Measurements from ENCODE around the gene MKRN2.

MKRN2 gene

DNA sequence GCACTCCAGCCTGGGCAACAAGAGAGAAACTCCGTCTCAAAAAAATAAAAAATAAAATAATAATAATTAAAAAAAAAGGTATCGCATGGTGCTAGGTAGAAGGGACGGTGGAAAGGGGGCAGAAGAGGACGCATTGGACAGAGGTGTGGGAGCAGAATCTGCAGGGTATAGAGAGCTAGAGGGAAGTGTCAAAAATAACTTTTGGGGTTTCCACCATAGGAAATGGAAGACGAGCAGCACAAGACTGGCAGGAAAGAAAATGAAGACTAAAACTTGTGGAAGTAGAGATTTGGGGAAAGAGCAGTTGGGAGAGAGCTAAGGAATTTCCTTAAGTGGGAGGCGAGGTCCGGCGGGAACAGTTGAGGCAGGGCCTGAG, 585 bp upstream of the MKRN2 start:
- no peak for DNase-seq

DNA sequence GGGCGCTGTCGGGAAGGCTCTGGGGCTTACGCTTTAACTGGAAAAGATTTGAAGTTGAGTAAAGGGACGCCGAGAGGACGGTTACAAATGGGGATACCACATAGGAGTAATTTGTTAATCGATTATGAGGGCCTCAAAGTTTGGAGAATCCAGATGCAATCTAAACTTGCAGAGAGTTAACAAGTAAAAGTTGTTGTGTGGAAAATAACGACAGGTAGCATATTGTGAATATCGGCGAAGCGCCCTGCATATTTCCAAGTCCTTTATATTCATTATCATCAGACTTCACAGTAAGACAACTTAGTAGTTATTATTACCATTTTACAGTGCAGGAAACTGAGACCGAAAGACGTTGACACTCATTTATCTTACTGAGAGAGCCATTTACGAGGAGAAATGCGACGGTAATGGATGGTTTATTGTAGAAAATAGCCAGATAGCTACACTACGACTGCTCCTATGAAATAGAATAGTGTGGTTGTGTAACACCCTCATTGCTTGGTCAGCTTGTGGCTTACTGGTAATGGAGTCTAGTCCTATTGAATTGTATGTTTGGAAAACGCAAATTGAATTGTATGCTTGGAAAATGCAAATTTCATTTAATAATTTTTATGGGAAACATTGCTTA, 700 bp downstream of the MKRN2 start:
- DNase-seq, result no peak

DNA sequence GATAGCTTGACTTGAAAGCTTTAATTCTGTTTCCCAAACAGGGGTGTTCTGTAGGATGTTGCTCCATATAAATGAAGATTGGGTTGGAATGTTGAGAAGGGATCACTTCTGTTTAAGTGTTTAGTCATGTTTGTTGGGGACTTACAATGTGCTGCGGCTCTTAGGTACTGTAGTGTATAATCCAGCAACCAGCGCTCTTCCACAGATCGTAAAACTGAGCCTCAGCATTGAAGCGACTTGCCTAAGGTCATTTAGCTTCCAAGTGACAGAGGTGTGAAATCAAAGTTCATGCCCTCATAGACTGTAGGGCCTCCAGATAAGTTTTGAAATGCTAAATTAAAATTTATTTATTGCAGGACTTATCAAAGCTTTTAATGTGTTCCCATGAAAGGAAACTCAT, 1.8 kb downstream of the MKRN2 start:
- DNase-seq, result no peak

GRCh38 chr3:12559520-12559919, 2.6 kb downstream of the MKRN2 start:
- DNase-seq, result no peak

DNA sequence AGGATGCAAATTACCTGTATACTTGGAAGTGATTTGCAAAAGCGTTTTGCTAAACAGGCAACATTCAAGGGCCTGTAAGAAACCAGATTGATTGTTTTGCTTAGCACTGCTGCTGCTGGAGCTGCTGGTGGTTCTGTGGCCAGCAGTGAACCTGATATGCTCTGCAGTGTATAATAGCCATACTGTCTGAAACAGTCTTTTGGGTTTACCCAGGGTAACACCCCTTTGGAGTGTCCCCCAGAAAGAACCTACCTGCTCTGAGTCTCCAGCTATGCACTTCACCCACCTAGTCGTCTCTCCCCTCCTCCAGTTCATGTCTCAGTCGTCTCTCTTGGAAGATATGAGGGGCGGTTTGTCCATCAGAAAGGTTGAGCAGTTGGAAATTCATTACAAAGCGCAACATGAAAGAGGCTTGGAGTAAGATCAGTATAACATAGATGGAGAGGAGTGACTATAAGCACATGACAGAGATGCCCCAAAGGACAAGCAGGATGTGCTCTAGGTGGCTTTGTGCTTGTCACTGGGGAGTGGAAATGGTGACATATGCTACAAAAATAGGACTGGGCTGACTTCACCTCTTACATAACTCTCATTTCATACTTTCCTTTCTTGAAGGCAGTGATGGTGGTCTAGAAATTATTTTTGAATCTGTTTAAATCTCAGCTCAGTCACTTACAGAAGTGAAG, 3.8 kb downstream of the MKRN2 start:
- no peak for DNase-seq

DNA sequence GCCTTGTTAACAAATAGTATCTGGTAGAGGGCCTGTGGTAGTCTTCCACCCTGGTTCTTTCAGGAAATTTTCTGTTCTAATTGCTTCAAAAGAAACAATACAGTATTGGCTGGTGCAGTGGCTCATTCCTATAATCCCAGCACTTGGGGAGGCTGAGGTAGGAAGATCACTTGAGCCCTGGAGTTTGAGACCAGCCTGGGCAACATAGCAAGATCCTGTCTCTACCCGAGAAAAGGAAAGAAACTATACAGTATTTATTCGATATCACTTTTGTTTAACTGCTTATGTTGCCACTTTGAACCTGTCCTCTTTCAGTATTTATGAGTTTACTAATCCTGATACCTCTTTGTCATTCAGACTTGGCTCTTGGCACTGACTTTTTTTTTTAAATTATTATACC, 4.5 kb downstream of the MKRN2 start:
- no peak for DNase-seq

DNA sequence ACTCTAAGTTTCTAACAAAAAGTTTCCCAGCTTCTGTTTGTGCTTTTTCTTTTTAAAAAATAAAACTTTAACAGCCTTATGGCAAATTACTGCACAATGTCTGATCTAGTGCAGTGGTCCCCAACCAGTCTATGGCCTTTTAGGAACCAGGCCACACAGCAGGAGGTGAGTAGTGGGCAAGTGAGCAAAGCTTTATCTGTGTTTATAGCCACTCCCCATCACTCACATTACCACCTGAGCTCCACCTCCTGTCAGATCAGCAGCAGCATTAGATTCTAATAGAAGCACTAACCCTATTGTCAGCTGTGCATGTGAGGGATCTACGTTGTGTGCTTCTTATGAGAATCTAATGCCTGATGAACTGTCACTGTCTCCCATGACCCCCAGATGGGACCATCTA, 5.6 kb downstream of the MKRN2 start:
- no peak for DNase-seq

GRCh38 chr3:12566976-12567375, 10.1 kb downstream of the MKRN2 start:
- no peak for DNase-seq

GRCh38 chr3:12568747-12569146, 11.9 kb downstream of the MKRN2 start:
- no peak for DNase-seq

- no peak for DNase-seq
Measured at GRCh38 chr3:12569836-12570235, 12.9 kb downstream of the MKRN2 start.

GRCh38 chr3:12571986-12572385, 15.1 kb downstream of the MKRN2 start:
- no peak for DNase-seq

- no peak for DNase-seq
Measured at GRCh38 chr3:12574131-12574530, 17.2 kb downstream of the MKRN2 start.

DNA sequence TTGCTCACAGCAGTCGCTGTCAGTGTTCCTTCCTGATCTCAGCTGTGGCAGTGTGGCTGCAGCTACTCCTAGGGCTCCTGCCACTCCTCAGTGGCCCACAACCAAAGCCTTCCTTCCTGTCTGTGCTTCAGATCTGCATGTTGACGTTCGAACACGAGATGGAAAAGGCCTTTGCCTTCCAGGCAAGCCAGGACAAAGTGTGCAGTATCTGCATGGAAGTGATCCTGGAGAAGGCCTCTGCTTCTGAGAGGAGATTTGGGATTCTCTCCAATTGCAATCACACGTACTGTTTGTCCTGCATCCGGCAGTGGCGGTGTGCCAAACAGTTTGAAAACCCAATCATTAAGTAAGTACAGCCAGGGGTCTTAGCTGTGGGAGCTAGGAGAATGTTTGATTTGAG, 17.8 kb downstream of the MKRN2 start:
- DNase-seq, result no peak

- DNase-seq, result no peak
Measured at GRCh38 chr3:12577379-12577778, 20.5 kb downstream of the MKRN2 start.

DNA sequence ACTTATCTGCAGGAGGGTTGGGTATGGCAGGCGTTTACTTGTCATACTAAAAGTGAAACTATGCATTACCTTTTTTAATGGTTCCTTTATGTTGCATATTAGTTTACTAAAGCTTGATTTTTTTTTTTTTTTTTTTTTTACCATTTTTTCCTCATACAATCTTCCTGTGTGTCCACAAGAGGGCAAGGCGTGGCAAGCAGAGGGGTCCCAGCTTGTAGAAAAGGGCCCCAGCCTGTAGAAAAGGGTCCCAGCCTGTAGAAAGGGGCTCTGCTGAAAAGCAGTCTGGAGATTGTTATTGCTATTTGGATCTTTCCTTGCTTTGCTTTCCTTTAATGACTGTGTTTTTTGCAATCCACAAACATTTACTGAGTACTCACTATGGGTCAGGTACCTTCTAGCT, 21.9 kb downstream of the MKRN2 start:
- DNase-seq, result no peak

DNA sequence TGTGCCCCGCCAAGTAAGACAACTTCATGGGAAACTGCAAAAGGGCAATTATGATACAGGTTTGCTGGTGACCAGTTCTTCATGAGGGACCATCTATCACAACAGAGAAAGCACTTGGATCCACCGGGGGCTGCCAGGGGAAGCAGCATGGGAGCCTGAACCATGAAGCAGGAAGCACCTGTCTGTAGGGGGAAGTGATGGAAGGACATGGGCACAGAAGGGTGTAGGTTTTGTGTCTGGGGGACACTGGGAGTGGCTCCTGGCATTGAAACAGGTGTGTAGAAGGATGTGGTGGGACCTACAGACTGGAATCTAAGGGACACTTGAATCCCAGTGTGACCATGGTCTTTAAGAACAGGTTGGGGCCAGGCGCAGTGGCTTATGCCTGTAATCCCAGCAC, 22.6 kb downstream of the MKRN2 start:
- DNase-seq, result no peak

DNA sequence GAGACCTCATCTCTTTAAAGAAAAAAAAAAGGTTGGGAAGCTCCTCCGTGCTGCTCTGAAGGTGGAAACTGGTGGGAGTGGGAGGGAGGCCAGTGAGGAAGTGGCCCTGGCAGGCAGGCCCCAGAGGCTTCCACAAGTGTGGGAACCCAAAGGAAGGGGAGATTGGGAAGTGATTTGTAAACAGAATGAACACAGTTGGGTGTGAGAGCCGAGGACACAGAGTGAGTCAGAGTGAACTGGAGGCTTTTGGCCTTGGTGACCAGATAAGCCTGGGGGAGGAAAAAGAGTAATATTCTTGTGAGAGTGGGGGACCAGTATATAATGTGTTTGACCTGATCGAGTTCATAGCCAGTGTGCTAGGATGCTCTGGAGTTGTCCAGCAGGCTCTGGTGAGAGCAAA, 23.0 kb downstream of the MKRN2 start:
- DNase-seq, result no peak

- DNase-seq, result no peak
Measured at GRCh38 chr3:12582730-12583129, 25.8 kb downstream of the MKRN2 start.

GRCh38 chr3:12583280-12583679, 26.4 kb downstream of the MKRN2 start:
- DNase-seq, result no peak

DNA sequence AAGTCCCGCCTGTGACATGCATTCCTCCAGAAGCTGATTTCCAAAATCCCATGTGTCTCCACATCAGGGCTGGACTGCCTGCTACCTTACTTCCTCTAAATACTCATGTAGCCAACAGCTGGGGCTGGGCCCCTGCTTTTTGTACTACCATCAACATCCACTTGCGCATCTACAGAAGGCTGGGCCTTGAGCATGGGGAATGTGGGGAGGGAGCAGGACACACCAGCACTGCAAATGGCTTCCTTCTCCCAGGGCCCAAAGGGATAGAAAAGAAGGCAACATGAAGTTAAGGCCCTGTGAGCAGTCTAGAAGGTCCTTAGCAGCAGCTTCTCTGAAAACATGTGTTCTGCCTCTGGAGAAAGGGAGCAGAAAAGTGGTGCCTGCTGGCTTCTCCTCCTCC, 27.2 kb downstream of the MKRN2 start:
- no peak for DNase-seq

DNA sequence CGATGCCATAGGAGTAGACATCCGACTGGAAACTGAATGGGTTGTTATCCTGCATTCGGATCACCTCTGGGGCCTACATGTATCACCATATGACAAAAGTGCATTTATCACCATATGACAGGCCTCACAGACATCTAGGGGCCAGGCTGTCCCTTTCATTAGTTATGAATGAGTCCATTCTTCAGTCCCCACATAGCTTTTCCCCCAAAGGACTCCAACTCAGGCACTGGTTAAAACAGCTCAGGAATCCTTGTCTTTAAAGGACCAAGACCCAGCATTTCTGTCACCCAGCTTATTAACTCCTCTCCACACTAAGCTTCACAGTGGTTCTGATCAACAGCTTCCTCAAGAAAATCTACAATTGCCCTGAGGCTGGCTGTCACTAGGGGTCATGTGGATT, 28.3 kb downstream of the MKRN2 start:
- no peak for DNase-seq

DNA sequence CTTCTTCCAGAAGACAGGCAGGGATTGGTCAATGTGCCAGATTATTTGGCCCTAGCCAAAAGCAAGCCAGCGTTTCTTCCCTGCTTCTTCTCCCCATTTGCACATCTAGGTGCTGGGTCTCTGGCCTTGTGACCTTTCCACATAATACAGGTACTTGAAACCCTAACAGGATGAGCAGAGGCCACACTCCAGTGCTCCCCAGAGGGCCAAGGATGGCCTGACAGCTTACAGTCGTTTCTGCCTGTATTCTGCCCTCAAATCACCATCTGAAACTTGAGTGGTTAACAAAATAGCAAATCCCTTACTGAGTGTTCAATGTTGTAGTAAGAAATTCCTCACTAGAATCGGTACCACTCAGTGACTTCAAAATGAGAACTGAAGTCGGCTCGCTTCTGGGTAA, 29.1 kb downstream of the MKRN2 start:
- no peak for DNase-seq

DNA sequence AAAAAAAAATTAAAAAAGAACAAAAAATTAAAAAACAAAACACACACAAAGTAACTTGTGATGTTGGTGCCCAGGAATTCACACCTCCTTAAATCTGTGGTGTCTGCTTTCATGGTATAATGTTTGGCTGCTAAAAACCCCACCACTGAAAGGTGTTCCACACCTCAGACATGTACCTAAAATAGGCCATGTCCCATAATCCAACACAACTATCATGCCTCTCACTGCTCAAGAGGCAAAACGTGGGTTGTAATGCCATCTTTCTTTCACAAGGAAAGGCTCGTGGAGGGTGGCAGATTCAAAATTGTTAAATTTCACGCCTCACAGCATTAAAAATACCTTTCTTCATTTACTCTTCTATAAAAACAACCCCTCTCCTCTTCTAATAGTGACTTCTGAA, 29.5 kb downstream of the MKRN2 start:
- DNase-seq, result no peak

- no peak for DNase-seq
Measured at GRCh38 chr3:12588039-12589009, 31.4 kb downstream of the MKRN2 start.
